Fibroblast of lung (primary cell): ENCODE data around the gene NRCAM.

Experiments
- EZH2 ChIP-seq: IDR thresholded peaks from 2 replicates; pipeline ENCODE4 v1.5.1; 2012; ENCODE audit warnings: low read length, control low read depth, mild to moderate bottlenecking; ENCODE audit errors: missing control alignments
- TF ChIP-seq, protein P1 (sequence below), 2 donors: IDR thresholded peaks in 1 of 2; conservative IDR thresholded peaks in 1 of 2; 1 replicate in 1 of 2; 2 replicates in 1 of 2; pipeline ENCODE4 v1.5.1; 2011 to 2012; ENCODE audit warnings: low read length in 2 of 2, control low read depth in 1 of 2, inconsistent platforms in 1 of 2, low read depth in 1 of 2, mild to moderate bottlenecking in 1 of 2

DNA sequence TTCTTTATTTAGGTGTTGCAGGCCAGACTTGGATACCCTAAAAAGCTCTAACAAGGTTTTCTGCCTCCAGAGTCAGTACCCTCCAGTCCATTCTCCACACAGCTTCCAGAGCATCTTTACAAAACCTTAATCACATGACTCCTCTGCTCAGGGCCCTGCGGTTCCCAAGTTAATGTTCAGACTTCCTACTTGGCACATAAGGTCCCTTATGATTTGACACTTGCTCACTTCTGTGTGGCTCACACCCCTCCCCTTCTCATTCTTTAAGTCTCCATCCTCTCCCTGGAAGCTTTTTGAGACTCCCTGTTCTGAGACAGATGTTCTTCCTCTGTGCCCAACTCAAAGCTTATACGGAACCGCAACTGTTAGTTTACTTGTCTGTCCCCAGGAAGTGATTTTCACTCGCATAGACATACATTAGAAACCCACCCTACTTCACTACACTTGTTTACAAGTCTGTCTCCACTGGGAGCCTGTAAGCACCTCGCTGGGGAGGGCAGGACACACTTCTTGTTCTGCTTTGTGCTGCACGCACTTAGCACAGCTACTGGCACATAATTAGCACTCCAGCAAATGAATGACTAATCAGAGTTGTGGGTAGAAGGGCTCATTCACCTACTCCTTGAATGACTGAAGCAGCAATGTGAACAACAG, 171.8 kb downstream of the NRCAM start:
- TF ChIP-seq, protein P1, sequence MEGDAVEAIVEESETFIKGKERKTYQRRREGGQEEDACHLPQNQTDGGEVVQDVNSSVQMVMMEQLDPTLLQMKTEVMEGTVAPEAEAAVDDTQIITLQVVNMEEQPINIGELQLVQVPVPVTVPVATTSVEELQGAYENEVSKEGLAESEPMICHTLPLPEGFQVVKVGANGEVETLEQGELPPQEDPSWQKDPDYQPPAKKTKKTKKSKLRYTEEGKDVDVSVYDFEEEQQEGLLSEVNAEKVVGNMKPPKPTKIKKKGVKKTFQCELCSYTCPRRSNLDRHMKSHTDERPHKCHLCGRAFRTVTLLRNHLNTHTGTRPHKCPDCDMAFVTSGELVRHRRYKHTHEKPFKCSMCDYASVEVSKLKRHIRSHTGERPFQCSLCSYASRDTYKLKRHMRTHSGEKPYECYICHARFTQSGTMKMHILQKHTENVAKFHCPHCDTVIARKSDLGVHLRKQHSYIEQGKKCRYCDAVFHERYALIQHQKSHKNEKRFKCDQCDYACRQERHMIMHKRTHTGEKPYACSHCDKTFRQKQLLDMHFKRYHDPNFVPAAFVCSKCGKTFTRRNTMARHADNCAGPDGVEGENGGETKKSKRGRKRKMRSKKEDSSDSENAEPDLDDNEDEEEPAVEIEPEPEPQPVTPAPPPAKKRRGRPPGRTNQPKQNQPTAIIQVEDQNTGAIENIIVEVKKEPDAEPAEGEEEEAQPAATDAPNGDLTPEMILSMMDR (conservative IDR thresholded peaks at IDR 0.05 in 1 of 2, IDR thresholded peaks at IDR 0.05 in 1 of 2; ENCODE audit: low read depth in 1 of 2, low read length in 2 of 2), result no peak
- no peak for TF ChIP-seq EZH2
